GM04503 (cell line): ENCODE measurements around the gene GLT8D2.

Source experiments
- DNase-seq: peaks from one replicate; pipeline ENCODE4 v3.0.0-alpha.2; 2012; ENCODE audit warnings: low read depth

The GLT8D2 gene

DNA sequence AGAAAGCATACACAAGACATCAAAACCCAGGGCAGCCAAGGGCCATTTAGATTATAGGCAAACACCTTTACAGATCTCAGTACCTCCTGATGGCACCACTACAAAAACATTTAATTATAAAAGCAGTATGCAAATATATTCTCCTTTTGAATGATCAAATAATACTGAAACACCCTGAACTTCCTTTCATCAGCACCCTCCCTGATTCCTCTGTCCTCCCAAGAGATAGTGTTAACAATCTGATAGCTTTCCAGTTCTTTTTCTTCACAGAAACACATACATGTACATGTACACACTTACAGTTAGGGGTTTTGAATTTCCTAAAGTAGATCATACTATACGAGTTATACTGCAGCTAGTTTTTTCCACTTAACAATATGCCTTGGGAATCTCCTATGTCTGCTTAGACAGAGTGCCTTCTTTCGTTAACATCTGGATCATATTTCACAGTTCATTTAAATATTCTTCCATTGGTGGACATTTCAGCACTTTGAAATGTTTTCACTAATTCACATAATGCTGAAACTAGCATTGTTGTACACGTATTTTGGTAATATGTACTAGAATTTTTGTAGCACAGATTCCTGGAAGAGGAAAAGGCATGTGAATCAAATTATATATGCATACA, 49.1 kb downstream of the GLT8D2 start:
- no peak for DNase-seq

DNA sequence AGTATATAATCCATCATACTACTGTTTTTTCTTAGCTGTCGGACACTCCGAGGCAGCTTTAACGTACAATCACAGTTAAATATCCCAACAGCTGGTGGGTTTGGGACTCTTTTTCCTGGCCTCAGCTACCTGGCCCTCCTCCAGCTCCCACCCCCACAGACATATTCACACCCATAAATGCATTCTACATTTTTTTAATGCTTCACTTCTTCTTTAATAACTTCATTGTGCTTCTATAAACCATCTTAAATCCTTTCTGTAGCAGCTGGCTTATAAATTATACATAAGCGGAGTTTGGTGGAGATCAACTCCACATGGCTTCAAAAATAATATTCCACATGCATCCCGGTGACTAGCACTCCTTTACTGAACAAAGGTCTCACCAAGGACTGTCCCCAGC, 51.0 kb downstream of the GLT8D2 start:
- DNase-seq: no peak

DNA sequence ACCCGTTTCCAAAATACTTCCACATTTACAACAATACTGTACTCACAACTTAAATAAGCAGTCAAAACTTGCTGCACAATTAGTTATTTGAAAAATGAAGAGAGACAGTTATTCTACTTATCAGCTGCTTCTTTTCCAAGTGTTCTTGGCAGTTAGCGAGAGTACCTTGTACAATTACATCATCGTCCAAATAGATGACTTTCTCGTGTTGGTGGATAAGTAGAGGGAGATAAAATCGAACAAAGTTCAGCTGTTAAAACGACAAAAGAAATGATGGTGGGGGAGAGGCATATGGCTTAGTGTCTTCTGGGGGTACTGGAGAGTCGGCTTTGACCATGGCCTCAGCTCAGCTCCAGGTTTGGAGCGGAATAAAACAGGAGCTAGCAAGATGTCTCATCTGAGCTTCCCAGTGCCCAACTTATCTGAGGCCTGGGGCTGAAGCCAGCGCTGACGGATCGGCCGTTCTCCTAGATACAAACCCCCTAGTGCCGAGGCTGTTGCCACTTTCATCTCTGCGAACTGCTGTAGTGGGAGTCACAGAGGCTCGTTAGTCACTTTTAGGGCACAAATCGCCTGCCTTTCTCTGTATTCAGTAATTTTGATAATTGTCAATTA, 52.6 kb downstream of the GLT8D2 start:
- no peak for DNase-seq

DNA sequence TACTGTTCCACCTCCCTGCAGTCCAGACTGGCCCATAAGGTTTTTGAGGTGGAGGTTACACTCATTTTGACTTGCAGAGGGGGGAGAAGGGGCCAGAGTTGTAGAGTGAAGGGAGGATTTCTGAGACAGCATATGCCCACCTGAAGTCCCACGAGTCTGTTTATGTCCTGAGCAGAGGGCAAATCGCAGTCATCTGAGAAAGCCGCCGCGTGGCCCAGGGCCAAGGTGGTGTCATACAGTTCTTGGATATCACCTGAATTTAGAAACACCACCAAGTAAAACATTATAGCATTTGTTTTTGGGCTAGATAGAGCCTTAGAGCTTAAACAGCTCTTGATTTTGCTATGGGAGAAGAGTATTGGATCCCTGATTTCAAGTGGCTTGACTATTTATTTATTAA, 53.4 kb downstream of the GLT8D2 start:
- DNase-seq: no peak

DNA sequence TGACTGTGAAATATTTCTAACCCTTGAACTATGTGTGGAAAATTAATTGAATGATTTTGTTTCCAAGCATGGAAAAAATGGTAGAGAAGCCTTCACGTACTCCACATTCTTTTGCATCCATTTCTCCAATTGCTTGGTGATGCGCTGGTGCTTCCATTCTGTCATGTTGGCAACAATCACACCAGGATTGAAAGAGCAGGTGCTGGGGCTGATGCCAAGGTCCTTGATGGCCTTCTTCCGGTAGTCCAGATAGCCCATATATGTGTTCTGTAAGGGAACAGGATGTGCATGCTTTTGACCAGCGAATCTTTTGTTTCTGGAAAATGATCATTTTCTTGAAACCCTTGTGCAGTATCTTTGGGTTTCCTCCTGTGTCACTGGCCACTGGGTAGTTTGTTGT, 55.8 kb downstream of the GLT8D2 start:
- DNase-seq: no peak

DNA sequence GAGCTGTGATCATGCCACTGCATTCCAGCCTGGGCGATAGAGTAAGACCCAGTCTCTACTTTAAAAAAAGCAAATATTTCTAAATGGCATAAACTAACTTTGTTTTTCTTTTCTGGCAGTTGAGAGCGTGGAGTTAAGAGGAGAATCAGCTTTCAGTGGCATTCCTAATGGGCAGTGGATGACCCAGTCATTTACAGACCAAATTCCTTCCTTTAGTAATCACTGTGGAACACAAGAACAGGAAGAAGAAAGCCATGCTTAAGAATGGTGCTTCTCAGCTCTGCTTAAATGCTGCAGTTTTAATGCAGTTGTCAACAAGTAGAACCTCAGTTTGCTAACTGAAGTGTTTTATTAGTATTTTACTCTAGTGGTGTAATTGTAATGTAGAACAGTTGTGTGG, 63.2 kb downstream of the GLT8D2 start:
- peak; percentile 64 for DNase-seq

DNA sequence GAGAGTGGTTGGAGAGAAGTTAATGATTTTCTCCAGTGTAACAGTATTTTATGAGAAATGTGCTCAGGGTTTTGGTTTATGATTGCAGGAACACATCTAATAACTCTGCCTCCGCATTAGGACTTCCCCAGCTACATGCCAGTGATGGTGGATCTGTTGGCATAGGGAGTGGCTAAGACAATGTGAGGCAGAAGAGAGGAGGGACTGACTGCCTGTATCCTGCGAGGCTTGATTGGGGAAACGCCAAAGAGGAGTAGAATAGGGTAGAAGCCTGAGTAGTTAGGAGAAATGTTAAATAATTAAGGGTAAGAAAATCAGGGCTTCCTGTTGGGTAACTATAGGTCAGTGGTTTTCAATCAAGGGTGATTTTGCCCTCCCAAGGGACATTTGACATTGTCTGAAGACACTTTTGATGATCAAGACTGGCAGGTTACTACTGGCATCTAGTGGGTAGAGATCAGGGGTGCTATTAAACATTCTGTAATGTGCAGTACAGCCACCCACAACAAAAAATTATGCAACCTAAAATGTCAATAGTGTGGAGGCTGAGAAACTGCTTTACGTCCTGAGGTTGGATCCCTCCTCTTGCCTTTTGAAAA, 71.5 kb downstream of the GLT8D2 start:
- no peak for DNase-seq

DNA sequence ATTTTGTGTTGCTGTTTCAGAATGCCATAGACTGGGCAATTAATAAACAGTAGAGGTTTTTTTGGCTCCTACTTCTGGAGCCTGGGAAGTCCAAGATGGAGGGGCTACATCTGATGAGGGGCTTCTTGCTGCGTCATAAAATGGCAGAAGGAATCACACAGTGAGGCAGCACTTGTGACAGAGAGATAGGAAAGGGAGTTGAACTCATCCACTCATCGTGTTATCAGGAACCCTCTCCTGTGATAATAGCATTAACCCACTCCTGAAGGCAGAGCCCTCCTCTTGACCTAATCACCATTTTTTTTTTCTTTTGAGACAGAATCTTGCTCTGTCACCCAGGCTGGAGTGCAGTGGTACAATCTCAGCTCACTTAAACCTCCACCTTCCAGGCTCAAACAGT, 74.6 kb downstream of the GLT8D2 start:
- DNase-seq: no peak

DNA sequence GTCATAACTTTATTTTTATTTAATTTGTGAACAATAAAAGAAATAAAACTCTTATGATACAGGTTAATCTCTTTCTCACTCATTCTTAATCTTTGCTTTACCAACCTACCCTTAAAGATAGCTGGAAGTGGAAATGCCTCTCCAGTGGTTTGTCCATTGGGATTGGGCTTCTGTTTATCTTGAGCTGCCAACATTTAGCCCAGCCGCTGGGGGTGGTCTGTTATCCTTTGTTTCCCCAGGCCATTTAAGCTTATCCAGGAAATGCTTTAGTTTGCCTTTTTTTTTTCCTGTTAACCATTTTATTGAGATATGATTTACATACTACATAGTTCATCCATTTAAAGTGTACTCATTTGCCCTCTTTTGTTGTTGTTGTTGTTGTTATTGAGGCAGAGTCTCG, 76.1 kb downstream of the GLT8D2 start:
- no peak for DNase-seq

DNA sequence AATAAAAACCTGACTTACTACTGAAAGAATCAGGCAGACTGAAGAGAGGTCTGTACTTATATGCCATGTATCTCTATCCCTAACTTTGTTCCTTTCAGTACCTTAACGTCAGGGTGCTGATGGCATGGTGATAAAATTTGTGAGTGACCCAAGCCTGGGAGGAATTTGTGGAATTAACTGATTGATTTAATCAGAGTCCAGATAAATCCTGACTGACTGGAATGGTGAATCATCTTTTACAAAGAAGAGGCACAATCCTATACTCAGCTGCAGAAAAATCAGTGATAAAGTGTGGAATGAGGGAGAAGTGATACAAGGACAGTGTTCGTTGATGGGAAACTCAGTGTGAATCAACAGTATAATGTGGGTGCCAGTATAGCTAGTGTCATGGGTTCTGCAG, 80.6 kb downstream of the GLT8D2 start:
- DNase-seq: peak; percentile 27

DNA sequence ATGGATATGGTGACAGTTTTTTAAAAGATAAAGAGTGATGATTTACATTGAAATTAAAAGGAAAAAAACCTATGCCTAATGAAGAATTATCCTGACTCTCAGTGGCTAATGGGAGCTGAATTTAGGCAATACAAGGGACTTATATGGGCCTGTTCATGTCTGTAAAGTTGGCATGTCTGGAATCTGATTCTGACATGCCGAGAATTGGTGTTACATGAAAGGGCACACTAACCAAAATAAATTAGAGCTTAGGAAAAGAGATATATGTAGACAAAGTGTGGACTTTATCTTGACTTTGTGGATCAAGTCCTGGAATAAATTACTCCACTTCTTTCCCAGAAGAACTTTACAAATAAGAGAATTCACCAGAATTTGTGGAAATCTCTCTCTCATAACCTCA, 83.3 kb downstream of the GLT8D2 start:
- DNase-seq: no peak

DNA sequence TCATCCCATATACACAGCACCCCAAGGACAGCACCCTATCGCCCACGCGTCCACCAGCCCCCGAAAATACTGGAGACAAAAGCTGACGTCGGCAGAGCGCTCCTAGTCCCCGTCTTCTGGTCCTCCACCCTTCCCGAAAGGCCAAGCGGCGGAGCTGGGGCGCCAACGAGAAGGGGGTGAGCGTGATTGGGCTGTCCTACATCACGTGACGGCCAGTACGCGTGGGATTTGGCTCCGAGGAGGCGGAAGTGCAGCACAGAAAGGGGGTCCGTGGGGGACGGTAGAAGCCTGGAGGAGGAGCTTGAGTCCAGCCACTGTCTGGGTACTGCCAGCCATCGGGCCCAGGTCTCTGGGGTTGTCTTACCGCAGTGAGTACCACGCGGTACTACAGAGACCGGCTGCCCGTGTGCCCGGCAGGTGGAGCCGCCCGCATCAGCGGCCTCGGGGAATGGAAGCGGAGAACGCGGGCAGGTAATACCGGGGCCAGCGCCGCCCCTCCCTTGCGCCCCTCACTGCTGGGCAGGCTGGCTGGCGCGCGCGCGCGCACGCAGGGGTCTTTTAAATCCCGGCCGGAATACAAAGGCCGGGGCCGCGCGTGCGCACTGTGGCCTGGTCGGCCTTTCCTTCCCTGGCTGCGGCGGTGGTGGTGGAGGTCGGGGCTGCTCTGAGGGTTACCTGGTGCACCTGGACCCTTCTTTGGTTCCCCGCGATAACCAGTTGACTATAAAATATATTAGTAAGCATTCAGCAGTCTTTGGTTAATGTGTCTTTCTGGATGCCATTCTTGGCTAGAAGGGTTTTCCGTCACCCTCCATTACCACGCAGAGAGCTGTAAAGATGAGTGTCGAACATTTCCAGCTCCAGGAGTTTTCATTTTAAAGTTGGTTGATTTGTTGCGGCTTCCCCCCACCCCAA, 84.1 kb downstream of the GLT8D2 start, which contains the start of gene TDG:
TSS of gene TDG (plus strand) at position 283 of the 915 bp plus-strand sequence. CDS start at position 449, 166 bp downstream.
- DNase-seq: peak; percentile 90

DNA sequence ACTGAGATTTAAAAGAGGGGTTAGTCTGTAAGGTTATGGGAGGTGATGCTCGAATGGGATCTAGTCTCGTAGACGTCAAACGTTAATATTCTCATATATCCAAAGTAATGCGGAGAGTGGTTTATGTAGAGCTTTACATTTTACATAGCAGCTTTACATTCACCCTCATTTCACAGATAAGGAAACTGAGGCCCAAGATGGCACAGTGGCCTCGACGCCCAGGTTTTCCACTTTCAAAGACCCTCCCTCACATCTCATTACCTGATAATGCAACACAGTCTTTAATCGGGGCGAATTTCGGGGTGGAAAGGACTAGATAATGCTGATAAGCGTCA, 84.8 kb downstream of the GLT8D2 start:
- DNase-seq: no peak

DNA sequence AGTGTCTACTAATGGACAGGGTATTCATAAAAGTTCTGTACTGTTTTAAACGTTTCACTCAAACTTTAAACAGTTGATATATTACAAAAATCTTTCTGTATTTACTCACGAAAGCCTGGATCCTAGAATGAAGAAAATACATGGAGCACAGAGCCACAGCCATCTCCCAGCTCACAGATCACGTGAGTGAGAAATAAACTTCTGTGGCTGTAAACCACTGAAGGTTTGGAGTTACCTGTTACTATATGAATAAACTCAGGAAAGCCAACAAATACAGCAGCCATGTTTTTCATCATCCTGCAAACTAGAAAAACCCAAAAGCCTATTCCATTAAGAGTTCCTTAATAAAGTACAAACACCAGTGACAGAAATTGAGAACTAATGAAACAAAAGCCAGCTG, 85.2 kb downstream of the GLT8D2 start:
- no peak for DNase-seq

DNA sequence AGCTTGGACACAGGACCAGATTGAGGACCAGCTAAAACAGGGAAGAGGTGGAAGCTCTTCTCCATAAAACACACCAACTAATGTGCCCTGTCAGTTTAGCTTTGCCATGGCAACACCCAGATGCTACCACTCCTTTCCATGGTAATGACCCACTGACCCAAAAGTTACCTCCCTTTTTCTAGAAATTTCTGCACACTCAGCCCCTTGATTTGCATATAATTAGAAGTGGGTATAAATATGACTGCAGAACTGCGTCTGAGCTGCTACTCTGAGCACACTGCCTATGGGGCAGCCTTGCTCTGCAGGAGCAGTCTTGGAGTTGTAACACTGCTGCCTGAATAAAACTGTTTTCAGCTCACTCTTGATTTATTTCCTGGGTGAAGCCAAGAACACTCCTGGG, 87.5 kb downstream of the GLT8D2 start:
- DNase-seq: no peak

DNA sequence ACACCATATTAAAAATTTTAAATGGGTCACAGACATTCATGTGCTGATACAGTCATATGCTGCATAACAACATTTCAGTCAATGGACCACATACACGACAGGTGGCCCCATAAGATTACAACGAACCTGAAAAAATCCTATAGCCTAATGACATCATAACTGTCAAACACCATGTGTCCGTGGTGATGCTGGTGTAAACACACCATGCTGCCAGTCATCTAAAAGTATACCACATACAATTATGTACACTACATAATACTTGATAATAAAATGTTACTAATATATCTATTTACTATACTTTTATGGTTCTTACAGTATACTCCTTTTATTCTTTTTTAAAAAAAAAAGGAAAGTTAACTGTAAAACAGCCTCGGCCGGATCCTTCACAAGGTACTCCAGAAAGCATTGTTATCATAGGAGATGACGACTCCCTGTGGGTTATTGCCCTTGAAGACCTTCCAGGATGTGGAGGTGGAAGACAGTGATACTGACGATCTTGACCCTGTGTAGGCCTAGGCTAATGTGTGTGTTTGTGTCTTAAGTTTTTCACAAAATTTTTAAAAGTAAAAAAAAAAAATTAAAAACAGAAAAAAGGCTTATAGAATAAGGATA, 89.3 kb downstream of the GLT8D2 start:
- DNase-seq: no peak

DNA sequence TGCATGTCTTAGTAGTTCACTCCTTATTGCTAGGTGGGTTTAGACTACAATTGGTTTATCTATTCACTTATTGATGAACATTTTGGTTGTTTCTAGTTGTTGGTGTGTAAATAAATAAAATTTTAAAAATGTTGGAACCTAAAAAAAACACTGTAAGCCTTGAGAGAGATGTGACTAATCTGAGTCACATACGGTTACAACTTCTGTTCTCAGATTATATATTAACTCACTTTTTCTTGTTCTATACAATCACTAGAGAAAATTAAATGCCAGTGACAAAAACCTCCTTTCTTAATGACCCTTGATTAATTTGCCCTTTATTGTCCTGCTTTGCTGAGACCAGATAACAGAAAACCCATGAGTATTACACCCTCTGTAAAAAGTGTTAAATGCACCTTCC, 91.4 kb downstream of the GLT8D2 start:
- no peak for DNase-seq

DNA sequence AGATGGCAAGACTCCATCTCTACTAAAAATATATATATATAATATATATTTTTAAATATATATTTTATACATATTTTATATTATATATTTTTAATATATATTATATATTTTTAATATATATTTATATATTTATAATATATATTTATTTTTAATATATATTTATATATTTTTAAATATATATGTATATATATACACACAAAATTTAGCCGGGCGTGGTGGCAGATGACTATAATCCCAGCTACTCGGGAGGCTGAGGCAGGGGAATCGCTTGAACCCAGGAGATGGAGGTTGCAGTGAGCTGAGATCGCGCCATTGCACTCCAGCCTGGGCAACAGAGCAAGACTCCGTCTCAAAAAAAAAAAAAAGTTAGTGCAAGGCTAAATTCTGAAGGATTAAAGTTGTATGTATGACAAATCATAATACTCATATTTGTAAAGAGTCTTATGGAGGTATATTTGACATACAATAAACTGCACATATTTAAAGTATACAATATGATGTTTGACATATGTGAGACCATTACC, 92.1 kb downstream of the GLT8D2 start:
- no peak for DNase-seq

DNA sequence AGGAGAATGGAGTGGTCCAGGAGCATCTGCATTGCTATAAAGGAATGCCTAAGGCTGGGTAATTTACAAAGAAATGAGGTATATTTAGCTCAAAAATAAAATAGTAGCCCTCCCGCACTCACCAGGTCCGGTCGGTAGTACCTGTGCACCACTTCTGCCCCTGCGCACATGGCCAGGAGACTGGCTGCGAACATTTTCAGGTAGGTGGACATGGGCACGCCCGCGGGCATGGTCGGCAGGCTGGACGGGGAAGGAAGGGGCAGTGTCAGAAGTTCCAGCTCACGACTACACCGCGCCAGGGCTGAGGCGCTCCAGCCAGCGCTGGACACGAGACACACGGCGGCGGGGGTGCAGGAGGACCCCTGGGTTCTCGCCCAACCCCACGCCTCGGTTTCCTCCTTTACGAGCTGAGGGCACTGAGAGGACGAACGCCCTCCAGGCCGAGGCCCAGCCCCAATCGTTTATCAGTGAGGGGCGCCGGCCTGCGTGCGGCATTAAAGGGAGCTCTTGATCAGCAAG, 93.4 kb downstream of the GLT8D2 start:
- no peak for DNase-seq

DNA sequence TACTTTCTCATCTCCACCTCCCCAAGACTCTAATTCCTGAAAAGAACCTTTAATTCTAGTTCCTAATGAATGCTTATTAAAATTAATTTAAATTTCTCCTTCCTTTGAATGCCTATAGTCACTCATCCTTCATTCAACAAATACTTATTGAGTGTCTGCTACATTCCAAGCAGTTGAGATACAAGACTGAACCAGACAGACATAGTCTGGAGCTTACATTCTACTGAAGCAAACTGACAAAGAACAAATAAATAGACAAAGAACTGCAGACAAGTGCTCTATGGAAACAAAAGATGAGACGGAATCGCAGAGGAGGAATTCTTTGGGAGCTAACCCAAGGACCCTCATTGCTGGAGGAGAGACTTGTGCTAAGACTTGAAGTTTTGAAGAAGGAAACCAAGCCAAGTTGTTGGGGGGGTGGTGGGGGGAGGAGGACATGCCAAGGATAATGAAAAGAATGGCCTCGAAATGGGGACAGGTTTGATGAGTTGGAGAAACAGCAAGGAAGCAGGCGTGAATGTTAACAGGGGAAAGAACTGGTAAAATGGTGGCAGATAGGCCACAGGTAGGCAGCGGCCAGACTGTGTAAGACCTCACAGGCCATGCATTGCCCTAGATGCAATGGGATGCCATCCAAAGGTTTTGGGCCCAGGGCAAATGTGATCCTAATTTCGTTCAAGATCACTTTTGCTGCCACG, 94.0 kb downstream of the GLT8D2 start:
- no peak for DNase-seq

DNA sequence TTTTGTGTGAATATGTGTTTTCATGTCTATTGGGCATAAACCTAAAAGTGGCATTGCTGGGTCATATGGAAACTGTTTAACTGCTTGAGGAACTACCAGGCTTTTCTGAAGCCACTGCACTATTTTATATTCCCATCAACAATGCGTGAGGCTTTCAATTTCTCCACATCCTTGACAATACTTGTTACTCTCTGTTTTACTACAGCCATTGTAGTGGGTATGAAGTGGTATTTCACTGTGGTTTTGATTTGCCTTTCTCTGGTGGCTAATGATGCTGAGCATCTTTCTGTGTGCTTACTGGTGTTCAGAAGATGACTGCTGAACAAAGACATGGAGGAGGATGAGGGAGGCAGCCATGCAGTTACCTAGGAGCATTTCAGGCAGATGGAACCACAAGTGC, 97.5 kb downstream of the GLT8D2 start:
- no peak for DNase-seq
